GM12872 (cell line): ENCODE data around the gene KRR1.

Experiments
- TF ChIP-seq, protein P1 (sequence below): IDR thresholded peaks from 3 replicates; pipeline ENCODE4 v1.5.1; 2011; ENCODE audit warnings: low read depth, mild to moderate bottlenecking, low read length, moderate library complexity; ENCODE audit not compliant: insufficient read depth

KRR1 gene

DNA sequence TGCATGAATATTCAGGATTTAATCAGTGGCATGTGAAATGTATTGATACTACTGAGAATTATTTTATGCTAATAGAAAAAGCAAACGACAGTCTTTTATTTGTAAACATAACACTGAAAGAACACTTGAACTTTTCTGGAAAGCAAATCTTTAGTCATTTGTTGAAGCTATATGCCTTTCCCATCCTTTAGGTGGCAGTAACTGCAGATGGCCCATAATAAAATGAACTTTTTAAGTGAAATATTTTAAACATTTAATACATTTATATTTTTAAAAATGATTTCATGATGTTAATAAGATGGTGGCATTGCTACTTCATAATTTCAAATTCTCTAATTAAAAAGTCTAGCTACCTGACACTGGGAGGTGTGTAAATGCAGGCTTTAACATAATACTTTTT lies 13.9 kb upstream of the KRR1 start:
- TF ChIP-seq, protein P1, sequence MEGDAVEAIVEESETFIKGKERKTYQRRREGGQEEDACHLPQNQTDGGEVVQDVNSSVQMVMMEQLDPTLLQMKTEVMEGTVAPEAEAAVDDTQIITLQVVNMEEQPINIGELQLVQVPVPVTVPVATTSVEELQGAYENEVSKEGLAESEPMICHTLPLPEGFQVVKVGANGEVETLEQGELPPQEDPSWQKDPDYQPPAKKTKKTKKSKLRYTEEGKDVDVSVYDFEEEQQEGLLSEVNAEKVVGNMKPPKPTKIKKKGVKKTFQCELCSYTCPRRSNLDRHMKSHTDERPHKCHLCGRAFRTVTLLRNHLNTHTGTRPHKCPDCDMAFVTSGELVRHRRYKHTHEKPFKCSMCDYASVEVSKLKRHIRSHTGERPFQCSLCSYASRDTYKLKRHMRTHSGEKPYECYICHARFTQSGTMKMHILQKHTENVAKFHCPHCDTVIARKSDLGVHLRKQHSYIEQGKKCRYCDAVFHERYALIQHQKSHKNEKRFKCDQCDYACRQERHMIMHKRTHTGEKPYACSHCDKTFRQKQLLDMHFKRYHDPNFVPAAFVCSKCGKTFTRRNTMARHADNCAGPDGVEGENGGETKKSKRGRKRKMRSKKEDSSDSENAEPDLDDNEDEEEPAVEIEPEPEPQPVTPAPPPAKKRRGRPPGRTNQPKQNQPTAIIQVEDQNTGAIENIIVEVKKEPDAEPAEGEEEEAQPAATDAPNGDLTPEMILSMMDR = 0 out of 3 replicates have a peak, but pooled peaks have one; percentile 4

DNA sequence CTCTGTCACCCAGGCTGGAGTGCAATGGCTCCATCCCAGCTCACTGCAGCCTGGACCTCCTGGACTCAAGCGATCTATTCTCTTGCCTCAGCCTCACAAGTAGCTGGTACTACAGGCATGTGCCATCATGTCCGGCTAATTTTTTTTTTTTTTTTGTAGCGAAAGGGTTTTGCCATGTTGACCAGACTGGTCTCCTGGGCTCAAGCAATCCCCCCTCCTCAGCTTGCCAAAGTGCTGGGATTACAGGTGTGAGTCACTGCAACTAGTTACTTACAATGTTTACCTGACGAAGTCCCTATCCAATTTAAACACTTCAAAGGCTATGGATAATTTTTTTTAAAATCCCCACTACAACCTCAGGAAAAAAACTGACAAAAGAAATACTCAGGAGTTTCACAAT lies 1.8 kb downstream of the KRR1 start:
- TF ChIP-seq, protein P1 = no peak

DNA sequence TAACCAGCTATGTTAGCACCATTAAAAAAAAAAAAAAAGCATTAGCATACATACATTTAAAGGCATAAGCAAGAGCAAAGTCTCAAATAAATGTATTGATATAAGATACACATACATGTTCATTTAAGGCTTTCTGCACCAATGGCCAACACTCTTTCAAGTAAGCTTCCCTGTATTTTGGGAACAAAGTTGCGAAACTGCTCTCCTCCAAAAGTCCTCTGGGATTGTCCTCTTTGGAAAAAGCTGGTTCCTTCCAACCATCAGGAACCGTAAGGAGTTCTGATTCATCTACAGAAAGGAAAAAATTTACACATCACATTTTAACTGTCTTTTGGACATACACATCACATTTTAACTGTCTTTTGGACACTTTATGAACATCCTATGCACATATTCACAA lies 3.2 kb downstream of the KRR1 start:
- TF ChIP-seq, protein P1 = no peak

DNA sequence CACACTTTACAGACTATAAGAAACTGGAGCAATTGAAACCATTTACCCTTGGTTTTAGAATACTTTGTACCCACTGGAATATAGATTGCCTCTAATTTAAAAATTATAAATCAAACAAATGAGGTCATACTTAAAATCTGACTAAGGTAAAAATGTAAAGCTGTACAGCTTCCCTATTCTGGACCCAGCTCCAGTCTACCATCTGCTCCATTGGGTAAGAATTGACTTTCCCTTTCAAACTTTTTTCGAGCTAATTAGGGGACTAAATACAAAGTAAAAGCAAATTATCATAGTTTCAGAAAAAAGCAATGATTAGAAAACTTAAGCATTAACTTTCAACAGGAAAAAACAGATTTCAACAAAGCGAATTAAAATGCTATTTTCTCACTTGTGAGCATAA lies 4.3 kb downstream of the KRR1 start:
- TF ChIP-seq, protein P1 = no peak

DNA sequence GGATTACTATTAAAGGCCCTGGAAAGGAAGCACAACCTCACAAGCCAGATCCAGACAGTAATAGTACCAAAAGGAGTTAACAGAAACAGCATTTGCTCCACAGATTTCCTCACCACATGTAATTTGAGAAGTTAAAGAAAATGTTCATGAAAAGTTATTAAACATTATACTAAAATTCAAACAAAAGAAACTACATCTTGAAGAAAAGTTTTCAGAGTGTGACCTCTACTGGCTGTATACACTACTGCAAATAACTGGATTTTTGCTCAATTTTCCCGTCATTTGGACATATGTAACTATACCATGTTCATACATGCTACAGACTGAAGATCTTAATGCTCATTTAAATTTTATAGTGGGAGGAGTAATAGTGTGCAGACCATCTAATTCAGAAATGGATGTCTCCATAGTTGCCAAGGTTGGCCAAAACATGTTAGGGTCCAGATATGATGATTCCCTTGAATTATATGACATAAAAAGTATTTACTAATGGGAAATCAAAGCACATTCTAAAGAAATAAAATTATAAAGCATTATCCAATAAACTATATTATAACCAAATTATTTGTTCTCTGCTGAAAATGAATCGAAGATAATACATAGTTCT lies 5.6 kb downstream of the KRR1 start:
- TF ChIP-seq, protein P1 = peak; percentile 54; the same call in 2 of the 3 replicates

DNA sequence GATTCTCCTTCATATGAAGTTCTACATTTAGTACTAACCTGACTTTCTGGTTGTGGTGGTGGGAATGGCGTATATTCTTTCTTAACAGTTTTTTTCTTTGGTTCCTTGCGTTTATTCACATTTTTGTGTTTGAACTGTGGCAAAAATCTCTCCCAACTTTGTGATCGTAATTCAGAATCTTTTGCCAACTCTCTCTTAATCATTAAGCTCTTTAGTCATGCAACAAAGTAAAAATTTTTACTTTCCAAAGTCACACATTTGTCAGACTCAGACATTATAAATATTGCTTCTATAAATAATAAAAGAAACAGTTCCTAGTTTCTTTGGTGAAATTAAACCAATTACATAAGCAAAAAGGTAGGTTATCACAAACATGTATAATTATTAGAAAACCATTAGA lies 7.5 kb downstream of the KRR1 start:
- TF ChIP-seq, protein P1 = no peak

DNA sequence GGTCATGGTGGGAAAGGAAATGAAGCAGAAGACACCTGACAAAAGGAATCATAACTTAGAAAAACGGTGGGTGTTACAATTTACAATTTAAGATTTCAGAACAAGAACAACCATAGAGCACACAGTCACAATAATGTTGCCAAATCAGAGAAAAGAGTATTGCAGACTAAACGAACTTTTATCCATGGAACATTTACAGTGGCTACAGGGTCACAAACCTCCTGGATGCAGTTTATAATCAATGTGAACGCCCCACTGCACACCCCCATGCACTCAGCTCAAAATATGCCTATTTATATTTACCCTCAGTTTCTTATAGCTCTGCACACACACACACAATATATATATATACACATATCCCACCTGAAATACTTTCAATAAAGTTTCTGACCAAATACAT lies 8.0 kb downstream of the KRR1 start:
- TF ChIP-seq, protein P1 = no peak

DNA sequence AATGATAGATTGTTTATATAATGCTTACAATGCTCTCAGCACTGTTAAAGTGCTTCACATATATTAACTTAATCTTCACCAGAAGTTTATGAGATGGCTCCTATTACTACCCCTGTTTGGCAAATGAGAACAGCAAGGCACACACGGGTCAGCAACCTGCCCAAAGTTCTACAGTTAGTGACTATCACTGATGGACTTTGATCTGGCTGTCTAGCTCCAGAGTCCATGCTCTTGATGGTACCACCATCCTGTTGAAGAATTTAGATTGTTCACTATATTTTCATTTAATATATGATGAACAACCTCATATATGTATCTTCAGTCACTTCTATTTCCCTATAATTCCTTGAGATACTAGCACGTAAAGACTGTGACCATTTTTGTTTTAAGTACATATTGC lies 20.2 kb downstream of the KRR1 start:
- TF ChIP-seq, protein P1 = no peak
